PC-9 (cell line): ENCODE data around the gene ASPDH. TPM values are rescaled to one million over a fixed set of nuclear protein-coding genes. Genes with fewer than 3 reads are reported as not detected.

Source experiments
- BruUV-seq: library from RNA; stranded (reverse); fragments of 400-500 nt; replicated peaks from 2 replicates; lab custom pipeline; 2021; lab: Mats Ljungman, UMichigan
- CTCF ChIA-PET: fragments of 300-600 bp; sonication (Branson Sonifier 250); formaldehyde crosslinking; loops from one replicate; lab custom pipeline; 2022; ENCODE audit warnings: antibody characterized with exemption; lab: Charles Lee
- POLR2A ChIA-PET: fragments of 300-600 bp; sonication (Branson Sonifier 250); formaldehyde crosslinking; loops from one replicate; lab custom pipeline; 2022; ENCODE audit warnings: antibody characterized with exemption; ENCODE audit not compliant: unreplicated experiment; lab: Charles Lee
- DNase-seq, 2 experiments: peaks; one replicate each; pipeline versions ENCODE4 v3.0.0 to v3.0.0-alpha.2; 2015 to 2022; ENCODE audit warnings: mixed read lengths in 1 of 2
- H2AFZ ChIP-seq: fragments of 200-600 bp; sonication (generic); 2 replicates; pipeline ENCODE4 v1.8.1; 2017; ENCODE audit warnings: antibody characterized with exemption
- H3F3A ChIP-seq: fragments of 200-600 bp; sonication (generic); 2 replicates; pipeline ENCODE4 v1.8.1; 2017; ENCODE audit warnings: antibody characterized with exemption, mild to moderate bottlenecking, low read depth; ENCODE audit not compliant: insufficient read depth
- H3K27ac ChIP-seq: fragments of 200-600 bp; sonication (generic); 2 replicates; pipeline ENCODE4 v1.6.1; 2016; ENCODE audit warnings: mixed run types
- H3K27me3 ChIP-seq: fragments of 200-600 bp; sonication (generic); 2 replicates; pipeline ENCODE4 v1.6.1; 2016; ENCODE audit warnings: low read depth, mixed run types; ENCODE audit not compliant: insufficient read depth
- H3K36me3 ChIP-seq: fragments of 200-600 bp; sonication (generic); 2 replicates; pipeline ENCODE4 v1.6.1; 2016; ENCODE audit warnings: low read depth, mixed run types
- H3K4me1 ChIP-seq: fragments of 200-600 bp; sonication (generic); replicated peaks from 2 replicates; pipeline ENCODE4 v1.6.1; 2016; ENCODE audit warnings: mixed run types; ENCODE audit not compliant: insufficient read depth
- H3K4me2 ChIP-seq: fragments of 200-600 bp; sonication (generic); 2 replicates; pipeline ENCODE4 v1.6.1; 2017; ENCODE audit warnings: mixed run types
- H3K4me3 ChIP-seq: fragments of 200-600 bp; sonication (generic); 2 replicates; pipeline ENCODE4 v1.6.1; 2016; ENCODE audit warnings: mixed run types
- H3K79me2 ChIP-seq: fragments of 200-600 bp; sonication (generic); 2 replicates; pipeline ENCODE4 v1.6.1; 2017; ENCODE audit warnings: low read depth, mixed run types
- H3K9me2 ChIP-seq: fragments of 200-600 bp; sonication (generic); 2 replicates; pipeline ENCODE4 v1.8.1; 2017; ENCODE audit warnings: mild to moderate bottlenecking; ENCODE audit not compliant: insufficient read depth
- H3K9me3 ChIP-seq: fragments of 200-600 bp; sonication (generic); 2 replicates; pipeline ENCODE4 v1.8.1; 2016; ENCODE audit warnings: low read depth; ENCODE audit not compliant: insufficient read depth
- H4K20me1 ChIP-seq: fragments of 200-600 bp; sonication (generic); 2 replicates; pipeline ENCODE4 v1.8.1; 2017; ENCODE audit not compliant: insufficient read depth
- CTCF ChIP-seq: fragments of 200-600 bp; sonication (generic); conservative IDR thresholded peaks from 2 replicates; pipeline ENCODE4 v1.6.1; 2017; ENCODE audit warnings: mixed run types, antibody characterized with exemption, mild to moderate bottlenecking, moderate library complexity
- EZH2 ChIP-seq: fragments of 200-600 bp; sonication (generic); IDR thresholded peaks from 2 replicates; pipeline ENCODE4 v1.8.0; 2017; ENCODE audit warnings: antibody characterized with exemption, low read depth
- intact Hi-C: fragments of 100-400 bp; cut with micrococcal nuclease; formaldehyde crosslinking; loops from one replicate; pipeline ENCODE4 v1.10.0; 2022; ENCODE audit not compliant: unreplicated experiment
- total RNA-seq: library from RNA; stranded (reverse); gene quantifications from 2 replicates; pipeline ENCODE4 v1.2.3, GENCODE V29; 2021

The ASPDH gene
- total RNA-seq, 1 experiment from 2014 or later = not detected

GRCh38 chr19:50550594-50550966 lies 36.9 kb upstream of the ASPDH start:
- intact Hi-C loops = no loop called here
- no peak for TF ChIP-seq CTCF
- TF ChIP-seq EZH2 = no peak
- Histone ChIP-seq H3K9me3 (no peaks in the 10 kb centered on the region), H2AFZ (no peak overlapping the region), H3K27ac (no peak overlapping the region), H3F3A (no peaks in the 10 kb centered on the region), H4K20me1 (peaks cover 5% of the 10 kb centered on the region; the same call in 1 of the 2 replicates), H3K4me3 (no peak overlapping the region), H3K9me2 (no peaks in the 10 kb centered on the region), H3K27me3 (peaks cover 99% of the 10 kb centered on the region), H3K4me1 (no peaks in the 10 kb centered on the region), H3K79me2 (no peaks in the 10 kb centered on the region), H3K36me3 (no peaks in the 10 kb centered on the region), H3K4me2 (no peak overlapping the region)
- CTCF ChIA-PET = no interaction called here
- no peak for DNase-seq
- BruUV-seq = no TSS peak
- POLR2A ChIA-PET = no interaction called here

GRCh38 chr19:50549927-50550593 lies 36.3 kb upstream of the ASPDH start:
- Histone ChIP-seq H3K9me2 (no peaks in the 10 kb centered on the region), H3K27me3 (peaks cover 97% of the 10 kb centered on the region), H3K79me2 (no peaks in the 10 kb centered on the region), H2AFZ (no peak overlapping the region), H3K36me3 (no peaks in the 10 kb centered on the region), H4K20me1 (peaks cover 5% of the 10 kb centered on the region; the same call in 1 of the 2 replicates), H3K4me3 (no peak overlapping the region), H3K4me1 (no peaks in the 10 kb centered on the region), H3F3A (no peaks in the 10 kb centered on the region), H3K27ac (no peak overlapping the region), H3K4me2 (no peak overlapping the region), H3K9me3 (no peaks in the 10 kb centered on the region)
- DNase-seq = no peak
- BruUV-seq = no TSS peak
- TF ChIP-seq EZH2 = no peak
- no peak for TF ChIP-seq CTCF
- CTCF ChIA-PET = interaction anchor here (0.6 kb wide), 1 partner anchor 1851 kb away, joined by 3 read pairs; no protein-coding TSS in a partner anchor
- POLR2A ChIA-PET = no interaction called here
- intact Hi-C loops = no loop called here

GRCh38 chr19:50549059-50549926 lies 35.6 kb upstream of the ASPDH start:
- Histone ChIP-seq H3F3A (no peaks in the 10 kb centered on the region), H3K9me3 (no peaks in the 10 kb centered on the region), H3K79me2 (no peaks in the 10 kb centered on the region), H3K4me2 (no peak overlapping the region), H2AFZ (no peak overlapping the region), H3K9me2 (no peaks in the 10 kb centered on the region), H4K20me1 (0 out of 2 replicates have a peak, but pooled peaks cover under 1% of the 10 kb centered on the region), H3K4me3 (no peak overlapping the region), H3K36me3 (no peaks in the 10 kb centered on the region), H3K4me1 (no peaks in the 10 kb centered on the region), H3K27me3 (peaks cover 89% of the 10 kb centered on the region), H3K27ac (no peak overlapping the region)
- no TSS peak for BruUV-seq
- DNase-seq = no peak
- ChIA-PET POLR2A (no interaction called here), CTCF (interaction anchor here (0.6 kb wide), 1 partner anchor 1852 kb away, joined by 3 read pairs; no protein-coding TSS in a partner anchor)
- no peak for TF ChIP-seq EZH2
- no peak for TF ChIP-seq CTCF
- intact Hi-C loops = no loop called here
